AG20443 (cell line): ENCODE measurements around the gene RCOR3.
"Not testable (repeated sequence)": the region's sequence is repeated elsewhere in the genome, so short reads cannot be mapped to it uniquely, and the experiment has no call there.

Experiments
- DNase-seq: peaks from one replicate; pipeline ENCODE4 v3.0.0; 2012; ENCODE audit warnings: low spot score, mixed read lengths

RCOR3 gene

DNA sequence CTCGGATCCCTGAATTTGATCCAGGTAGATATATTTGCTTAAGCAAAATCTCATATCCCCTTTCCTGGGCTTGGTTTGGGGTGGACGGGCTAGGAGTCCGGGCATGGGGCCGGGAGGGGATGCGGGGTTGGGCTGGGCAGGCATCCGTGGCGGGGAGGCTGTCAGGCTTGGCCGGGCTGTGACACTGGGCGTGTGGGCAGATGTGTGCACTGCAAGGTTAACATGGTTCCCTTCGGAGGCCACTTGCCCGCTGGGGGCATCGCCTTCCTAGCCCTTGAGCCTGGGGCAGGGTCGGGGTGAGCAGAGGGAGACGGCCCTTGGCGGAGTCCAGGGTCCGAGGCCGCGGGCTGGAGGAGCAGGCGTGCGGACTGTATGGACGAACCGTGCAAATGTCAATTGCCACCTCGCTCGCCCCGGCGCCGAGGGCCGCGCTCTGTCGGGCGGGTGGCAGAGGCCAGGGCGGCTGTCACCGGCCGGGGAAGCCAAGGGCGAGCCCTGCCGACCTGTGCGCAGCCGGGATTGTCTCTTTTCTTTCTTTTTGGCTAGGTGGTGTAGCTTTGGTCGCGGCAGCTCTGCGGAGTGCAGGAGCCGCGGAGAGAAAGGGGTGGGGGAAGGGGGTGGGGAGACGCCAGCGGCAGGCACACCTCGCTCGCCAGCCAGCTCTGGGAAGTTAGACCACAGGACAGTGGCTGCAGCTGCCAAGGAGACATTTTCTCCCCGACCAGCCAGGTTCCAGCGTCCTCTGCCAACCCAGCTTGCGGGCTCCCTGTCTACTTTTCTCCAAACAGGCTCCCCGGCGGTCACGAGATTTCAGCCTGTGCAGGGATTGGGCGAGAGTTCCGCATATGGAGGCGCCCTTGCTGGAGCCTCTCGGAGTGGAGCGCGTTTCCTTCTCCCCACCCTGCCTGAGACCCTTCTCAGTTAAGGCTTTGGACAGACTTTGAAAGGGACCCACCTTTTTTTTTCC, 1.3 kb downstream of the RCOR3 start:
- peak; percentile 84 for DNase-seq

DNA sequence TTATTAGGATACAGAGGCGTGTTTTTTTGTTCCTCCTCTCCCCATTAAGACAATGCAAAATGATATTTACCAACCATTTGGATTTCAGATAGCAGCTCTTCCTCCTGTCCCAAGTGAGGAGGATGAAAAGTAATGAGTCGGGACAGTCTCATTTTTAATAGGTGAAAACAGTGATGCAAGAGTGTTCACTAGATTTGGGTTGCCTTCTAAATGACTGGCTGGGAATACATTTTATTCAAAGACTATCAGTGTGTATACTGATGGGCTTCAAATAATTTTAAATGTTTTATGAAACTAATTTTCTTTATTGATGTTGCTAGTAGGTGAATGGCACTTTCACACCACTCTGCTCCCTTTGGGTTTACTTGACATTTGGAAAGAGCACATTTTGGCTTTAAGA, 2.1 kb downstream of the RCOR3 start:
- DNase-seq = no peak

DNA sequence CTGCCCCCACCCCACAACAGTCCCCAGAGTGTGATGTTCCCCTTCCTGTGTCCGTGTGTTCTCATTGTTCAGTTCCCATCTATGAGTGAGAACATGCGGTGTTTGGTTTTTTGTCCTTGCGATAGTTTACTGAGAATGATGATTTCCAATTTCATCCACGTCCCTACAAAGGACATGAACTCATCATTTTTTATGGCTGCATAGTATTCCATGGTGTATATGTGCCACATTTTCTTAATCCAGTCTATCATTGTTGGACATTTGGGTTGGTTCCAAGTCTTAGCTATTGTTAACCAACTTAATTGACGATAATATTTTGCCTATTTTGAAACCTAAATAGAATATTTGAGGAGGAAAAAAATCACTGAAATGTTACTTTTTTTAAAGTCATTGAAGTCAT, 3.9 kb downstream of the RCOR3 start:
- DNase-seq = not testable (repeated sequence)

DNA sequence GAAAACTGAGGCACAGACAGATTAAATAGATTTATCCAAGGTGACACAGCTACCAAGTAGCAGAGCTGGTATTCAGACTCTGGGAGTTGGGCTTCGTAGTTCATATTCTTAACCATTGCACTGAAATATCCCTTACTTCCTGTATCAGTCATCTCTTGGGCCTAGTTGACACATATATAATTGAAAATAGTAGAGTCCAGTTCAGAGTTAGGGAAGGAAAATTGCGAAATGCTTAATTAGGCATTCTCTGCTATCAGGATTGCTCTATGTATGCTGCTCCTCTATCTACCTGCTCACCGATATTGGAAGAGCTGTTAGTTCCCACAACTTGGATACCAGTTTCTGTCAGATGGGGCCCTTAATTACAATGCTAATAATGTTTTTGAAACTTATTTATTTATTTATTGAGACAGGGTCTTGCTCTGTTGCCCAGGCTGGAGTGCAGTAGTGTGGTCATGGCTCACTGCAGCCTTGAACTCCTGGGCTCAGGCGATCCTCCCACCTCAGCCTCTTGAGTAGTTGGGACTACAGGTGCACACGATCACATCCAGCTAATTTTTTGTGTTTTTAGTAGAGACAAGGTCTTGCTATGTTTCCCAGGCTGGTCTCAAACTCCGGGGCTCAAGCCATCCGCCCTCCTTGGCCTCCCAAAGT, 8.2 kb downstream of the RCOR3 start:
- DNase-seq = no peak

DNA sequence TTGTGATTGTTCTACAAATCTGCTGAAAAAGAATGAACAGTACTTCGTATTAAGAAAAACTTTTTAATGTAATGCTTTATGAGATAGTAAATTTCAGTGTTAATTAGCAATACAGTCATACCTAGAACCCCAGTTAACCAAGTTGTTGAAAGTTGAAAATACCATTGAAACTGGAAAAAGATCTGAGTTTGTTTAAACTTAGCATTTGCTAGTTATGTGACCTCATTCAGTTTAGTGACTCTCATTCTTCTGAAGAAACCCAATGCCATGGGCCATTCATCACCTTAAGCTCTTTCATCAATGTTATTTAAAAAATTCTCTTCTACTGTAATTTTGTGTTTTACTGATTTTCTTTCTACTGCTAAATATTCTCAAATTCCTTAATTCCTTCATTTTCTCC, 20.2 kb downstream of the RCOR3 start:
- no peak for DNase-seq

DNA sequence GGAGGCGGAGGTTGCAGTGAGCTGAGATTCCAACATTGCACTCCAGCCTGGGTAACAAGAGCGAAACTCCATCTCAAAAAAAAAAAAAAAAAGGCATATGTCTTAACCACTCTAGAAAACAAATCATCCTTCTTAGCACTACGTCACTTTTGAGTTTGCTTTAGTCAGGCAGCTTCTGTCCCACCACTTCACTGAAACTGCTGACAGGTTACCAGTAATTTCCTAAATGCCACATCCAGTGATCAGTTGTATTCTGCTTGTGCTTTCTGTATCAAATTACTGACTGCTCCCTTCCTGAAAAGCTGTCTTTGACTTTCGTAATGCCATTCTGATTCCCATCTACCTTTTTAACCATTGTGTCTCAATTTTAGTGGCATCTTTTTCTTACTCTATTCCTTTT, 21.7 kb downstream of the RCOR3 start:
- DNase-seq = no peak

DNA sequence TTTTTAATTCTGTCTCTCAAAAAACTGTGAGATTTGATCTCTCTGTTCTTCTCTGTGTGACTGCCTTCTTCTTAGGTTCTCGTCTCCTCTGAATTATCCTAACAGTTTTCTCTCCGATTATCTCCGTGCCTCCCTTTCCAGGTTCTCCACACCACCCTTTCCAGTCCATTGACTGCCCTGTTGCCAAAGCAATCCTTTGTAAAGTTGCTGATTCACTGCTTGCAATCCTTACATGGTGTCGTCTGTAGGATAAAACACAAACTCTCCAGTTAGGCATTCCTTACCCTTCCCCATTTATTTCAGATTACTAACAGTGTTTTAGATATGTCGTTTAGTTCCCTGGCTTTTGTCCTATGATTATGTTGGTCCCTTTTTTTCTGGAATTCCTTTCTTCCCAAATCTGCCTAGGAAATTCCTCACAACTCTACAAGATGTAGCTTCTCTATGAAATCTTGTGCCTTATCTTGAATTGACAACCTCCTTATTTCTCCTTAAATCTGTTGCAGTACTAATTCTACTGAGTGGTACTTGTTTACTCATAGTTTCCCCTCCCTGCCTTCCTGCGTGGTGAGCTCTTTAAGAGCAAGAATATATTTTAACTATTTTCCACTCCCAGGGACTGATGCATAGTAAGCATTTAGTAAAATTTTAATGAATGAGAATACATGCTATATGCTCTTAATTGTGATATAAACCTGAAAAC, 22.3 kb downstream of the RCOR3 start:
- DNase-seq = no peak

DNA sequence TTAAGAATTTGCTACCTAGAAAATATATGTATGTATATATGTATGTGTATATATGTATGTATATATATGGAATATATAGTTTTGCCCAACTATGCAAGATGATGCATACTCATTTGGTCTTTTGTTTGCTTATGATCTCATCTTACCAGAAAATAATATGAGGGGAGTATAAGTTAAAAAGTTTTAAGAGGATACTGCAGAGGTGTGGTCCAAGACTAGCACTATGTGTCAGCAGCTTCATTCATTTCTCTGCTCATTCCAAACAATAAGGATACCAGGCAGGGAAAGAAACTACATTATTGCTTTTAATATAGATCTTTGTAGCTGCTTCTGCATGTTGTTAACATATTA, 22.8 kb downstream of the RCOR3 start:
- DNase-seq = no peak

DNA sequence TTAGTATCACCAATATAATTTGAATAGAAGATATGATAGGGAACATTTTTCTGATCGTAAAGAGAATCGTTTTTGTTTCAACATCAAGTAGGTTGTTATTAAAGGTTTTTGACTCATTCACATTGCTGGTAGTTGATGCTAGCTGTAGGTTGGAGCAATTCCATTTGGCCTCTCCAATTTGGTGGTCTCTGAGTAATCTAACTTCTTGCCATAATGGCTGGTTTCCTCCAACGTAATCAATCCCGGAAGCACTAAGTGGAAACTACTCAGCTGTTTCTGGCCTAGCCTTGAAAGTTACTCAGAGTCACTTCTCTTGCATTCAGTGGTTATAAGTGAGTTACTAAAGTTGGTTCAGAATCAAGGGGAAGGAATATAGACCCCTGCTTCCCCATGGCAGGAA, 26.0 kb downstream of the RCOR3 start:
- no peak for DNase-seq

DNA sequence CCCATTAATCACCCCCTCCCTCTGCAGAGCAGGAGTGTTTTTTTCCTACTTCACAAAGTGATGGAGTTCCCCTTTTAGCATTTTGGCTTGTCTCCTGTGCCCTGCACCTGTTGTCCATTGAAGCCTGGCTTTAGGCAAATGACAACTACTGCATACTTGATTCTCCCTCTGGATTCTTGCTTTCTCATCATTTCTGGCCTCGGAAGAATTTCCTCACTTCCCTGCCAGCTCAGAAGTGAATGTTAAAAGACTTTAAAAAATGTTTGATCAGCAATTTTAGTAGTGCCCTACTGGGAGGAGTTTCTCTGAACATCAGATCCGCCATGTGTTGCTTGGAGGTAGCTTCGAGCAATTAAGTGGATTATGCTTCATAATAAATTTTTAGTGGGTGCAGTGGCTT, 28.1 kb downstream of the RCOR3 start:
- no peak for DNase-seq

DNA sequence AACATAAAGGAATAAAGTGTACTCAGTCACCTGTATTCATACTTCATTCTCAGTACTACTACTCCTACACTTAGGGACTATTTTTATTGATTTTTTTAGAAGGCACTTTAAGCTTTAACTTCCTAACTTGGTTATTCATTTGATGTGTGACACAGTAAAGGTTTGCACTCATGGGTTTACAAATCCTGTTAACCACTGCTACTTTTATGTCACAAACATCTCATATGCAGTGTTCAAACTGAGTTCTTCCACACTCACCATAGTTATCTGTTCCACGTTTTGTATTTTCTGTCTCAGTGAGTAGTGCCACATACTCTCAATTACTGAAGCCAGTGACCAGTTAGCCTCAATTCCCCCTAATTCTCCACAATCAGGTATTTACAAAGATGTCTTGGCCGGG, 33.2 kb downstream of the RCOR3 start:
- DNase-seq = no peak

DNA sequence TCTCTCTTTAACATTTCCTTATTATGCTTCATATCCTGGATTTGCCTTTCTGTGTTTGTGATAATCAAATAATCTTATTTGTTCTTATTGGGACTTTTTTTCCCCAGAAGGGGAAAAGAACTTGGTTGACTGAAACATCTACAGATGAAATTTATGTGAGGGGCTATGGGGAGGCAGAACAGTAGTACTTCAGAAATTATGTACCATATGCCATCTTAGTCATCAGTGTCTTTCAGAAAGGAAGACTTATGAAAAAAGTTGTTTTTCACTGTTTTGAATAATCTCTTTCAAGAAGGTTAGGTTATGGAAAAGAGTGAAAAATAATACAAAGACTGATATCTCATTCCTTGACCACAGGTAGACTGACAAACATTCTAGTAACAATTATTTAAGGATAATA, 37.2 kb downstream of the RCOR3 start:
- DNase-seq = no peak

DNA sequence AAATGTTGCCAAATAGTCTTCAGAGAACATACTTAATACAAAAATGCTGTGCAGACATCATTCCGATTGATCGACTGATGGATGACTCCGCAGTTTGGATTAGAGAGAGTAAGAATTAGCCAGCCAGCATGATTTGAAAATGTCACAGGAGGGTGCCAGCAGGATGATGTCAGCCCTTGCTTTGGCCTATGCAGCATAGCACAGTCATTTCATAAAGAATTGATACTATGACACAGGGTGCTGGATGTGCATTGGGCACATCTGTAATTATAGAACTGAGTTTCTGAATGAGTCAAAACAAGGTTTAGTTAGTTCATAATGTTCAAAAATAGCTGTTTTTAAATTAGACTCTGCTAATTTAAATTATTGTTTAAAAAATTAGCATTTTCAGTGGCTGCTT, 45.9 kb downstream of the RCOR3 start:
- peak; percentile 55 for DNase-seq

DNA sequence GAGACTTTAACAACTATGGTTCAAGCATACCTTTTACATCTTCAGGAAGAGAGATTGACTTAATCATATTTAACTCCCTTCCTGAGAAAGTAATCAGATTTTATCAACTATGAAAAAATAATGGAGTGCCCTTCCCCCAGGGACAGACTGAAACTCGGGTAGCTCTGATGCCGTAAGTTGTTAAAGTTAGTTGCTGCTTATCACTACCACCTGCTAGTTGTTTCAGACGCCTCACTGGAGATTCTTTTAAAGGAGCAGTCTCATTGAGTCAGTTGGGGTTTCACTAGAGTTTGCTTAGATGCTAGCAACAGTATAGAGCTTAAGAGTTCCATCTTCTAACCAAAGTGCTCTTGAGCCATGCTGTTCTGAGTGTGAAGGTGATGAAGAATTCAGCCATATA, 50.5 kb downstream of the RCOR3 start:
- no peak for DNase-seq

DNA sequence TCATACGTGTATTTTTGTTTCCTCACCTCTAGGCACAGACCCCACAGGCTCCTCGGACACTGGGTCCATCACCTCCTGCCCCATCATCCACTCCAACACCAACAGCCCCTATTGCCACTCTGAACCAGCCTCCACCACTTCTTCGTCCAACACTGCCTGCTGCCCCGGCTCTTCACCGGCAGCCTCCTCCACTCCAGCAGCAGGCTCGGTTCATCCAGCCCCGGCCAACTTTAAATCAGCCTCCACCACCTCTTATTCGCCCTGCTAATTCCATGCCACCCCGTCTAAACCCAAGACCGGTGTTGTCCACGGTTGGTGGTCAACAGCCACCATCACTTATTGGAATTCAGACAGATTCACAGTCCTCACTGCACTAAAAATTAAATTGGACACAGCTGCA, 54.2 kb downstream of the RCOR3 start:
- no peak for DNase-seq

DNA sequence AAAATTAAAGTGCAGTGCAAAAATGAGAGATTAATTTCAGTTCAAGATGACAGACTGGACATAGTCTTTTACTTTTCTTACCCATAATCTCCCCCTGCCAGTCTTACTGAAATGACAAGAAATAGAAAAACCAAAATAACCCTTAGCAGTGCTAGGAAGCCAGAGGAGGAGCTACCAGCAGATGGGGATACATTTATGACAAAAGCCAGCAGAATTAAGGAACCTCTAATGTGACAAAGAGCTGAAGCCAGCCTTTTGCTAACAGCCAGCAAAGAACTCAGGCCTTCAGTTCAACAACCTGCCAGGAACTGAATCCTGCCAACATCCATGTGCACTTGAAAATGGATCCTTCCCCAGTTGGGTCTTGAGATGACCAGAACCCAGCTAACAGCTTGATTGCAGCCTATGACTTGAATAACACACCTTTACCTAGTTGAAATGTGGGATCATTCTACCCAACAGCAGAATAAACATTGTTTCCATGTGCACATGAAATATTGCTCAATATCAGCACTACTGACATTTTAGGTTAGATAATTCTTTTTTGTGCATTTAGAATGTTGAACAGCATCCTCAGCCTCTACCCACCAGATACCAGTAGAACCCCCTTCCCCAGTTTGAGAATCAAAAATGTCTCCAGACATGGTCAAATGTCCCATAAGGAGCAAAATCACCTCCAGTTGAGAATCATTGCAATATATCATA, 59.6 kb downstream of the RCOR3 start:
- DNase-seq = no peak

DNA sequence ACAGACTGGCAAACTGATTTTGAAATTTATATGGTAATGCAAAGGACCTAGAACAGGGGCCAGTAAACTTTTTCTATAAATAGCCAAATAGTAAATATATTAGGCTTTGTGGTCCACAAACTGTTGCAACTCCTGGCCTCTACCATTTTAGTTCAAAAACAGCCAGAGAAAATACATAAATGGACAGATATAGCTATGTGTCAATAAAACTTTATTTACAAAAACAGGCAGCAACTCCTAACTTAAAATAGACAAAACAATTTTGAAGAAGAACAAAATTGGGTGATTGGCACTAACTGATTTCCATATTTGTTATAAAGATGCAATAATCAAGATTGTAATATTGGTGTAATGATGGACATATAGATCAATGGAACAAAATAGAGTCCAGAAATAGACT, 60.7 kb downstream of the RCOR3 start:
- no peak for DNase-seq

DNA sequence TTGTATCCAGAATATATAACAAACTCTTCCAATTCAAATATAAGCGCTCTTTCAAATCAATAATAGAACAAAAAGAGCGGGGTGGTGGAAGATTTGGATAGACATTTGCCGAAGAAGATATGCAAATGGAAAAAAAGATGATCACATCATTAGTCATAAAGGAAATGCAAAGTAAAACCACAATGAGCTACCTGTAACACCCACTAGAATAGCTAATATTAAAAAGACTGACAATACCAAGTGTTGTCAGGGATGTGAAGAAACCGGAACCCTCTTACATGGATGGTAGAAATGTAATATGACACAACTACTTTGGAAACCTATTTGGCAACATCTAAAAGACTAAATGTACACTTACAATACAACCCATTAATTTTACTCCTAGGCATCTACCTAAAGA, 61.8 kb downstream of the RCOR3 start:
- DNase-seq = no peak

DNA sequence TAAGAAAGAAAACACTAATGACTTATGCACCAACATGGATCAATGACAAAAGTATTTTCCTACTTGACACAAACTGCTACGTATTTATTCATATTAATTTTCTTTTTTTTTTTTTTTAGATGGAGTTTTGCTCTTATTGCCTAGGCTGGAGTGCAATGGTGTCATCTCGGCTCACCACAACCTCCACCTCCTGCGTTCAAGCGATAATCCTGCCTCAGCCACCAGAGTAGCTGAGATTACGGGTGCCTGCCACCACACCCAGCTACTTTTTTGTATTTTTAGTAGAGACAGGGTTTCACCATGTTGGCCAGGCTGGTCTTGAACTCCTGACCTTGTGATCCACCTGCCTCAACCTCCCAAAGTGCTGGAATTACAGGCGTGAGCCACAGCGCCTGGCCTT, 62.5 kb downstream of the RCOR3 start:
- not testable (repeated sequence) for DNase-seq

DNA sequence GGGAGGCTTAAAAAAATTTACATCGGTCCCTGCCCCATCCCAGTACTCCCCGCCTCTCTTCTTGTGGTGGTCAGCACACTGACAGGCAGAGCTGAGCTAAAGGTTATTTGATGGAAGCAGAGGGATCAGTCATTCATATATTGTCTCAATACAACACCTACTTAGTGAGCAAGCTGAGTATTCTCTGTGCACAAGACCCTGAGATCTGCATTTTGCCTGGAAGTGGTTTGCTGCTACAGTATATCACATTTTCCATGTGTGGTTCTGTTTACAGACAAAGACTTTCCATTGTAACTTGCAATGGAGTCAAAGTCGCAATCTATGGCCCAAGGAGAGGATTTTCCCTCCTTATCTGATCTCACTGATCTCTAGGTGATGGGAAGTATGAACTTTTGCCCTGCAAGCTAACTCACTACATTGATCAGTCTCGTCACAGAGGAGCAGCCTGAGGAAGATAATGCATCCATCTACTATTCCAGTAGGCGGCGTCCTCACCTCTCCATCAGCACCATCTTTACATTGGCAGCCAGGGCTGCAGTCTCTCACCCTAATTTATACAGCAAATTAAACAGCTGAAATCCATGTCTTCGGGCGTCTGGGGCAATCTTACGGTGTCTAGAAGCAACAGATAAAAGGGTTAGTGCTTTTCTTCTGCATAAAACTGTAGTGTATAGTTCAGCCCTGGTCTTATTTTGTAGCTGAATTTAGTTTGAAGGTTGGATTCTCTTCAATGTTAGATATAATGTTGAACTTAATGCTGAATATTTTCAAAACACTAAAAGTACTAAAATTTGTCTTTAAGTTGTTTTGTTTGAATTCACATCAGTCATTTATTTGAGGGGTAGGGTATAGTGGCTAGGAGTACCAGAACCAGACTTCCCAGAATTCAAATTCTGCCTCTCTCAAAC, 64.2 kb downstream of the RCOR3 start:
- peak; percentile 76 for DNase-seq
